HepG2 (cell line): ENCODE measurements around the gene ETS2. TPM values are rescaled to one million over a fixed set of nuclear protein-coding genes. Genes with fewer than 3 reads are reported as not detected.

ENCODE experiments used
- CREB1 ChIP-seq, 2 experiments: fragments of 450-650 bp in 1 of 2; IDR thresholded peaks; 2 replicates each; pipeline ENCODE4 v1.6.1; 2016 to 2017; ENCODE audit warnings: control low read depth in 1 of 2, mild to moderate bottlenecking in 1 of 2, missing compliant biosample characterization in 1 of 2, missing genetic modification characterization in 1 of 2
- MIXL1 ChIP-seq: IDR thresholded peaks from 2 replicates; pipeline ENCODE4 v1.6.1; 2016
- PATZ1 ChIP-seq: sonication (generic); formaldehyde crosslinking; IDR thresholded peaks from 2 replicates; pipeline ENCODE4 v1.4.0; 2020; ENCODE audit warnings: missing genetic modification reagents
- PITX1 ChIP-seq: sonication (generic); formaldehyde crosslinking; IDR thresholded peaks from 2 replicates; pipeline ENCODE4 v1.5.1; 2020; ENCODE audit warnings: mild to moderate bottlenecking, missing genetic modification reagents
- RFX1 ChIP-seq: fragments of 450-650 bp; IDR thresholded peaks from 2 replicates; pipeline ENCODE4 v1.6.1; 2017
- SALL1 ChIP-seq: sonication (generic); formaldehyde crosslinking; IDR thresholded peaks from 2 replicates; pipeline ENCODE4 v1.8.0; 2022; ENCODE audit warnings: mild to moderate bottlenecking, missing genetic modification reagents
- SIN3A ChIP-seq: IDR thresholded peaks from 2 replicates; pipeline ENCODE4 v1.6.1; 2011; ENCODE audit warnings: low read depth, mild to moderate bottlenecking, control low read depth, low read length, borderline replicate concordance
- ZBTB38 ChIP-seq: sonication (generic); formaldehyde crosslinking; IDR thresholded peaks from 2 replicates; pipeline ENCODE4 v1.5.1; 2020; ENCODE audit warnings: mild to moderate bottlenecking, missing genetic modification reagents
- ZGPAT ChIP-seq: IDR thresholded peaks from 2 replicates; pipeline ENCODE4 v1.6.1; 2016; ENCODE audit warnings: mild to moderate bottlenecking
- ZNF318 ChIP-seq: sonication (generic); formaldehyde crosslinking; IDR thresholded peaks from 2 replicates; pipeline ENCODE4 v1.4.0; 2020; ENCODE audit warnings: mild to moderate bottlenecking, missing genetic modification reagents
- ZNF558 ChIP-seq: sonication (generic); formaldehyde crosslinking; IDR thresholded peaks from 2 replicates; pipeline ENCODE4 v1.9.0; 2022; ENCODE audit warnings: mild to moderate bottlenecking, missing genetic modification reagents, borderline replicate concordance
- ZNF577 ChIP-seq: sonication (generic); formaldehyde crosslinking; IDR thresholded peaks from 2 replicates; pipeline ENCODE4 v1.4.0; 2020; ENCODE audit warnings: mild to moderate bottlenecking, low read depth, missing genetic modification reagents, borderline replicate concordance
- ZNF660 ChIP-seq: sonication (generic); formaldehyde crosslinking; IDR thresholded peaks from 2 replicates; pipeline ENCODE4 v1.5.1; 2020; ENCODE audit warnings: mild to moderate bottlenecking, low read depth, missing genetic modification reagents, borderline replicate concordance
- ZNF687 ChIP-seq: sonication (generic); formaldehyde crosslinking; IDR thresholded peaks from 2 replicates; pipeline ENCODE4 v1.5.1; 2020; ENCODE audit warnings: mild to moderate bottlenecking, missing genetic modification reagents, moderate library complexity
- polyA plus RNA-seq, 8 experiments: library from polyadenylated mRNA; depleted of rRNA in 3 of 8; stranded (reverse) in 7 of 8; unstranded in 1 of 8; fragments of >200 nt; fragmentation: Illumina TruSeq in 4 of 8; extraction: Trizol in 4 of 8; gene quantifications; 2 replicates each; pipeline versions ENCODE4 v1.2.1 to v1.2.3, GENCODE V29; 2011 to 2016; ENCODE audit warnings: low read depth in 4 of 8, missing spikeins in 1 of 8, mixed read lengths in 1 of 8; ENCODE audit not compliant: insufficient read depth in 1 of 8
- total RNA-seq, 5 experiments: library from RNA; depleted of rRNA; stranded (reverse); fragments of >200 nt; fragmentation: Illumina TruSeq; extraction: Trizol; gene quantifications; 2 replicates each; pipeline ENCODE4 v1.2.3, GENCODE V29; 2016; ENCODE audit warnings: low read depth in 1 of 5

ETS2 gene
- total and polyA plus RNA-seq, 2 of the 13 experiments (the other 11 are each of a cell fraction or from before 2014, with no cell fraction given), result 24.6 to 64.4 TPM

- no peak for TF ChIP-seq ZBTB38 (CRISPR knock-in tag)
- TF ChIP-seq PITX1 (CRISPR knock-in tag), result no peak
- no peak for TF ChIP-seq ZNF558 (CRISPR knock-in tag)
- TF ChIP-seq ZNF577, result no peak
- TF ChIP-seq SALL1, result peak; percentile 47; the same call in 1 of the 2 replicates
- peak; percentile 68; the same call in 1 of the 2 replicates for TF ChIP-seq SIN3A
- TF ChIP-seq ZGPAT (CRISPR knock-in tag), result 0 out of 2 replicates have a peak, but pooled peaks have one; percentile 32
- no peak for TF ChIP-seq ZNF660
- TF ChIP-seq MIXL1, result 0 out of 2 replicates have a peak, but pooled peaks have one; percentile 11
- no peak for TF ChIP-seq CREB1 (IDR thresholded peaks at IDR 0.05)
- no peak for TF ChIP-seq CREB1 (CRISPR knock-in tag; IDR thresholded peaks at IDR 0.05)
- TF ChIP-seq ZNF687, result peak; percentile 73
- peak; percentile 52; the same call in 1 of the 2 replicates for TF ChIP-seq RFX1
- no peak for TF ChIP-seq ZNF318 (CRISPR knock-in tag)
- TF ChIP-seq PATZ1 (CRISPR knock-in tag), result peak; percentile 60
Observed at GRCh38 chr21:38834725-38835124, 29.0 kb downstream of the ETS2 start (continued).
